ENCODE measurements around the gene TADA2A. TPM values are rescaled to one million over a fixed set of nuclear protein-coding genes. Genes with fewer than 3 reads are reported as not detected.

The TADA2A gene
- total RNA-seq, 2 experiments from 2014 or later = 6.7 to 8.0 TPM

DNA sequence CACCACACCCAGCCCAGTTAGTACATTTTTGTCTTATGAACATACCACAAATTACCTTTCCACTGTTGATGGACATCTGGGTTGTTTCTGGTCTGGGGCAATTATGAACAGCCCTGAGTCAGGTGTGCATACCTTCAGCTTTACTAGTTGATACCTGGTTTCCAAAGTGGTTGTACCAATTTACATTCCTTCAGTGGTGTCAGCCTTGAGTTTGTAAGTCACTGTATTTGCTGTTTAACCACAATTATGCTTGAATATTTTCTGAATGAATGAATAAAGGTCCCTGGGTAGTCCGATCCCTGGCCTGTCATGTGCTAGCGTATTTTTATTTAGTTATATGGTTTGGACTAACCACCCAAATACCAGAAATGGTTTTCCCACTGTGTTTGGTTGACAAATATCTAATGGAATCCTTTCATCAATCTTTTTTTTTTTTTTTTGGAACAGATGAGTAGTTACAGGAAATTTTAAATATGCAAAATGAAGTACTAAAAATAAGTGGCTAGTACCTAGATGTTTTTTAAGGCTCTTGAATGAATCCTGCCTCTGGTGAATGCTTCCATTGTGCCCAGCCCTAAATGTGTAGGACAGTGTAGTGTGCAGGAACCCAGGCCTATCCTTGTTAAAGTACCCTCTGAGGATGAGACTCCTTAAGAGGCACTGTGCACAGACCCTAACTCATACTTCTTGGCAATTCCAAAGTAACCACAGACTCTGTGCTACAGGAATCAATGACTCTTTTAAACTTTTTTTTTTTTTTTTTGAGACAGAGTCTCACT lies 86.8 kb downstream of the TADA2A start:
- Histone ChIP-seq H3K4me3 (ENCODE audit: low read length) (no peak overlapping the region), H3K4me1 (ENCODE audit: insufficient read depth, low read length) (peaks cover 23% of the 10 kb centered on the region), H3K9me3 (ENCODE audit: control insufficient read depth in 1 of 2, insufficient read depth in 1 of 2, low read length in 2 of 2) (no peaks in the 10 kb centered on the region), H3K36me3 (ENCODE audit: insufficient read depth, low read length) (no peaks in the 10 kb centered on the region), H3K27me3 (ENCODE audit: control insufficient read depth in 1 of 2, insufficient read depth in 2 of 2, low read length in 2 of 2) (no peaks in the 10 kb centered on the region), H3K27ac (ENCODE audit: low read depth in 1 of 2, low read length in 2 of 2) (no peak overlapping the region)
- DNase-seq = no peak
- POLR2A ChIA-PET = no interaction called here
- ATAC-seq (ENCODE audit: poor library complexity) = no peak
- H3K27me3 Mint-ChIP-seq = no peaks in the 10 kb centered on the region
- CTCF ChIA-PET = interaction anchor here (0.6 kb wide), 1 partner anchor 79 kb away, joined by 3 read pairs; no protein-coding TSS in a partner anchor
- intact Hi-C loops (cut with DNase I, micrococcal nuclease) = loop anchor here in 1 of 2 experiments (5.0 kb wide), 1 partner anchor 149 kb away; the partner anchor contains the start of gene DDX52
- H3K36me3 Mint-ChIP-seq (ENCODE audit: low read depth) = peaks cover 4% of the 10 kb centered on the region
- no peak overlapping the region for H3K4me3 Mint-ChIP-seq
- no peaks in the 10 kb centered on the region for H3K9me3 Mint-ChIP-seq
- H3K4me1 Mint-ChIP-seq (ENCODE audit: low read depth) = peaks cover 24% of the 10 kb centered on the region
- TF ChIP-seq, protein P1, sequence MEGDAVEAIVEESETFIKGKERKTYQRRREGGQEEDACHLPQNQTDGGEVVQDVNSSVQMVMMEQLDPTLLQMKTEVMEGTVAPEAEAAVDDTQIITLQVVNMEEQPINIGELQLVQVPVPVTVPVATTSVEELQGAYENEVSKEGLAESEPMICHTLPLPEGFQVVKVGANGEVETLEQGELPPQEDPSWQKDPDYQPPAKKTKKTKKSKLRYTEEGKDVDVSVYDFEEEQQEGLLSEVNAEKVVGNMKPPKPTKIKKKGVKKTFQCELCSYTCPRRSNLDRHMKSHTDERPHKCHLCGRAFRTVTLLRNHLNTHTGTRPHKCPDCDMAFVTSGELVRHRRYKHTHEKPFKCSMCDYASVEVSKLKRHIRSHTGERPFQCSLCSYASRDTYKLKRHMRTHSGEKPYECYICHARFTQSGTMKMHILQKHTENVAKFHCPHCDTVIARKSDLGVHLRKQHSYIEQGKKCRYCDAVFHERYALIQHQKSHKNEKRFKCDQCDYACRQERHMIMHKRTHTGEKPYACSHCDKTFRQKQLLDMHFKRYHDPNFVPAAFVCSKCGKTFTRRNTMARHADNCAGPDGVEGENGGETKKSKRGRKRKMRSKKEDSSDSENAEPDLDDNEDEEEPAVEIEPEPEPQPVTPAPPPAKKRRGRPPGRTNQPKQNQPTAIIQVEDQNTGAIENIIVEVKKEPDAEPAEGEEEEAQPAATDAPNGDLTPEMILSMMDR (IDR thresholded peaks at IDR 0.05) = no peak
- no peak overlapping the region for H3K27ac Mint-ChIP-seq

- POLR2A ChIA-PET = no interaction called here
- H3K4me1 Mint-ChIP-seq (ENCODE audit: low read depth) = peaks cover 18% of the 10 kb centered on the region
- intact Hi-C loops (cut with DNase I, micrococcal nuclease) = loop anchor here in 1 of 2 experiments (5.0 kb wide), 1 partner anchor 148 kb away; the partner anchor contains the start of gene DDX52
- CTCF ChIA-PET = interaction anchor here (0.5 kb wide), 1 partner anchor 49 kb away, joined by 3 read pairs; no protein-coding TSS in a partner anchor
- Histone ChIP-seq H3K36me3 (ENCODE audit: insufficient read depth, low read length) (no peaks in the 10 kb centered on the region), H3K9me3 (ENCODE audit: control insufficient read depth in 1 of 2, insufficient read depth in 1 of 2, low read length in 2 of 2) (no peaks in the 10 kb centered on the region), H3K27ac (ENCODE audit: low read depth in 1 of 2, low read length in 2 of 2) (no peak overlapping the region), H3K4me1 (ENCODE audit: insufficient read depth, low read length) (peaks cover 13% of the 10 kb centered on the region), H3K27me3 (ENCODE audit: control insufficient read depth in 1 of 2, insufficient read depth in 2 of 2, low read length in 2 of 2) (no peaks in the 10 kb centered on the region), H3K4me3 (ENCODE audit: low read length) (no peak overlapping the region)
- H3K36me3 Mint-ChIP-seq (ENCODE audit: low read depth) = peaks cover 4% of the 10 kb centered on the region
- TF ChIP-seq, protein P1 (IDR thresholded peaks at IDR 0.05) = no peak
- H3K27me3 Mint-ChIP-seq = no peaks in the 10 kb centered on the region
- H3K27ac Mint-ChIP-seq = no peak overlapping the region
- ATAC-seq (ENCODE audit: poor library complexity) (no peak), DNase-seq (no peak)
- H3K4me3 Mint-ChIP-seq = no peak overlapping the region
- H3K9me3 Mint-ChIP-seq = no peaks in the 10 kb centered on the region
Measured at GRCh38 chr17:37494401-37494831, 87.7 kb downstream of the TADA2A start.

DNA sequence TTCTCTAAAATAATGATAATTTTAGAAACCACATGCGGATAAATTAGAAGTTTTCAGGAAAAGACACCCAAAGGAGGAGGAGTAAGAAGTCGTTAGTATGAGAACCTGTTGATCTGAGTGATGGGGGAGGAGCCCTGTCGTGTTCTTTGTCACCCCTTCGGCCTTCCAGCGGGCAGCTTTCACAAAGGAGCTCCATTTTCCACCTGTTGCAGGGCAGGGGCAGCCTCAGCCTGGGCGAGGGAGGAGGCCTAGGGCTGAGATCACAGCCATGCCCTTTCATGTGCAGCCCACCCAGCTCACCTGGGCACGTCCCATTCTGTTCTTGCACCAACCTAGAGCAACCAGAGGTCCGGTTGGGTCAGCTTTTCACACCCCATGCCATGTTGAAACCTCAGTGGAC lies 88.3 kb downstream of the TADA2A start:
- Mint-ChIP-seq H3K36me3 (ENCODE audit: low read depth) (peaks cover 4% of the 10 kb centered on the region), H3K27ac (no peak overlapping the region), H3K4me3 (no peak overlapping the region), H3K4me1 (ENCODE audit: low read depth) (peaks cover 18% of the 10 kb centered on the region), H3K27me3 (no peaks in the 10 kb centered on the region), H3K9me3 (no peaks in the 10 kb centered on the region)
- no peak overlapping the region for H3K4me3 ChIP-seq (ENCODE audit: low read length)
- POLR2A ChIA-PET = no interaction called here
- no peak overlapping the region for H3K27ac ChIP-seq (ENCODE audit: low read depth in 1 of 2, low read length in 2 of 2)
- intact Hi-C loops (cut with DNase I, micrococcal nuclease) = loop anchor here in 1 of 2 experiments (5.0 kb wide), 1 partner anchor 147 kb away; the partner anchor contains the start of gene DDX52
- H3K27me3 ChIP-seq (ENCODE audit: control insufficient read depth in 1 of 2, insufficient read depth in 2 of 2, low read length in 2 of 2) = no peaks in the 10 kb centered on the region
- no peak for DNase-seq
- CTCF ChIA-PET = no interaction called here
- H3K4me1 ChIP-seq (ENCODE audit: insufficient read depth, low read length) = peaks cover 13% of the 10 kb centered on the region
- no peaks in the 10 kb centered on the region for H3K9me3 ChIP-seq (ENCODE audit: control insufficient read depth in 1 of 2, insufficient read depth in 1 of 2, low read length in 2 of 2)
- TF ChIP-seq, protein P1 (IDR thresholded peaks at IDR 0.05) = no peak
- ATAC-seq (ENCODE audit: poor library complexity) = no peak
- H3K36me3 ChIP-seq (ENCODE audit: insufficient read depth, low read length) = no peaks in the 10 kb centered on the region
